ENCODE measurements around the gene NEDD4L. TPM values are rescaled to one million over a fixed set of nuclear protein-coding genes. Genes with fewer than 3 reads are reported as not detected.

Gene NEDD4L
- total and polyA plus RNA-seq, 2 experiments from 2014 or later: 36.2 to 72.3 TPM

- TF ChIP-seq, protein P1, sequence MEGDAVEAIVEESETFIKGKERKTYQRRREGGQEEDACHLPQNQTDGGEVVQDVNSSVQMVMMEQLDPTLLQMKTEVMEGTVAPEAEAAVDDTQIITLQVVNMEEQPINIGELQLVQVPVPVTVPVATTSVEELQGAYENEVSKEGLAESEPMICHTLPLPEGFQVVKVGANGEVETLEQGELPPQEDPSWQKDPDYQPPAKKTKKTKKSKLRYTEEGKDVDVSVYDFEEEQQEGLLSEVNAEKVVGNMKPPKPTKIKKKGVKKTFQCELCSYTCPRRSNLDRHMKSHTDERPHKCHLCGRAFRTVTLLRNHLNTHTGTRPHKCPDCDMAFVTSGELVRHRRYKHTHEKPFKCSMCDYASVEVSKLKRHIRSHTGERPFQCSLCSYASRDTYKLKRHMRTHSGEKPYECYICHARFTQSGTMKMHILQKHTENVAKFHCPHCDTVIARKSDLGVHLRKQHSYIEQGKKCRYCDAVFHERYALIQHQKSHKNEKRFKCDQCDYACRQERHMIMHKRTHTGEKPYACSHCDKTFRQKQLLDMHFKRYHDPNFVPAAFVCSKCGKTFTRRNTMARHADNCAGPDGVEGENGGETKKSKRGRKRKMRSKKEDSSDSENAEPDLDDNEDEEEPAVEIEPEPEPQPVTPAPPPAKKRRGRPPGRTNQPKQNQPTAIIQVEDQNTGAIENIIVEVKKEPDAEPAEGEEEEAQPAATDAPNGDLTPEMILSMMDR (conservative IDR thresholded peaks at IDR 0.05; ENCODE audit: low read depth in 2 of 2): no peak
- no peak for TF ChIP-seq STAT1 (IDR thresholded peaks at IDR 0.05; ENCODE audit: unreplicated experiment)
- no peak for TF ChIP-seq ETS1 (IDR thresholded peaks at IDR 0.05)
- TF ChIP-seq JUNB (IDR thresholded peaks at IDR 0.05; ENCODE audit: unreplicated experiment): no peak
- TF ChIP-seq, protein P2, sequence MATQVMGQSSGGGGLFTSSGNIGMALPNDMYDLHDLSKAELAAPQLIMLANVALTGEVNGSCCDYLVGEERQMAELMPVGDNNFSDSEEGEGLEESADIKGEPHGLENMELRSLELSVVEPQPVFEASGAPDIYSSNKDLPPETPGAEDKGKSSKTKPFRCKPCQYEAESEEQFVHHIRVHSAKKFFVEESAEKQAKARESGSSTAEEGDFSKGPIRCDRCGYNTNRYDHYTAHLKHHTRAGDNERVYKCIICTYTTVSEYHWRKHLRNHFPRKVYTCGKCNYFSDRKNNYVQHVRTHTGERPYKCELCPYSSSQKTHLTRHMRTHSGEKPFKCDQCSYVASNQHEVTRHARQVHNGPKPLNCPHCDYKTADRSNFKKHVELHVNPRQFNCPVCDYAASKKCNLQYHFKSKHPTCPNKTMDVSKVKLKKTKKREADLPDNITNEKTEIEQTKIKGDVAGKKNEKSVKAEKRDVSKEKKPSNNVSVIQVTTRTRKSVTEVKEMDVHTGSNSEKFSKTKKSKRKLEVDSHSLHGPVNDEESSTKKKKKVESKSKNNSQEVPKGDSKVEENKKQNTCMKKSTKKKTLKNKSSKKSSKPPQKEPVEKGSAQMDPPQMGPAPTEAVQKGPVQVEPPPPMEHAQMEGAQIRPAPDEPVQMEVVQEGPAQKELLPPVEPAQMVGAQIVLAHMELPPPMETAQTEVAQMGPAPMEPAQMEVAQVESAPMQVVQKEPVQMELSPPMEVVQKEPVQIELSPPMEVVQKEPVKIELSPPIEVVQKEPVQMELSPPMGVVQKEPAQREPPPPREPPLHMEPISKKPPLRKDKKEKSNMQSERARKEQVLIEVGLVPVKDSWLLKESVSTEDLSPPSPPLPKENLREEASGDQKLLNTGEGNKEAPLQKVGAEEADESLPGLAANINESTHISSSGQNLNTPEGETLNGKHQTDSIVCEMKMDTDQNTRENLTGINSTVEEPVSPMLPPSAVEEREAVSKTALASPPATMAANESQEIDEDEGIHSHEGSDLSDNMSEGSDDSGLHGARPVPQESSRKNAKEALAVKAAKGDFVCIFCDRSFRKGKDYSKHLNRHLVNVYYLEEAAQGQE (IDR thresholded peaks at IDR 0.05; ENCODE audit: unreplicated experiment): no peak
These were observed 182.4 kb downstream of the NEDD4L start (continued) for GRCh38 chr18:58226429-58226828.

GRCh38 chr18:58227361-58227930 lies 183.4 kb downstream of the NEDD4L start:
- H3F3A ChIP-seq (replicated peaks; ENCODE audit: low read depth): no peaks in the 10 kb centered on the region
- peak overlapping the region; percentile 25; the same call in 1 of the 2 replicates for H3K4me2 ChIP-seq
- no peak overlapping the region for H3K27ac Mint-ChIP-seq
- H3K79me2 ChIP-seq (replicated peaks; ENCODE audit: insufficient read depth): peaks cover 94% of the 10 kb centered on the region
- no peak overlapping the region for H2AFZ ChIP-seq
- no peak overlapping the region for H3K4me3 ChIP-seq
- H3K36me3 Mint-ChIP-seq (ENCODE audit: low read depth): no peaks in the 10 kb centered on the region
- no peaks in the 10 kb centered on the region for H3K9me3 Mint-ChIP-seq
- H3K27ac ChIP-seq (ENCODE audit: low read depth): no peak overlapping the region
- peaks cover 79% of the 10 kb centered on the region for H3K4me1 ChIP-seq (ENCODE audit: insufficient read depth)
- ATAC-seq (no peak), DNase-seq (ENCODE audit: low spot score) (no peak)
- no peaks in the 10 kb centered on the region for H3K27me3 ChIP-seq (ENCODE audit: insufficient read depth)
- H3K9me2 ChIP-seq (ENCODE audit: insufficient read depth): no peaks in the 10 kb centered on the region
- H4K20me1 ChIP-seq (replicated peaks; ENCODE audit: insufficient read depth): no peaks in the 10 kb centered on the region
- H3K4me3 Mint-ChIP-seq: no peak overlapping the region
- peaks cover 91% of the 10 kb centered on the region for H3K4me1 Mint-ChIP-seq
- peaks cover 2% of the 10 kb centered on the region for H3K27me3 Mint-ChIP-seq (ENCODE audit: insufficient read depth, low read depth, poor library complexity)
- no peaks in the 10 kb centered on the region for H3K36me3 ChIP-seq (ENCODE audit: insufficient read depth)
- no peak for TF ChIP-seq ZNF462 (CRISPR knock-in tag; IDR thresholded peaks at IDR 0.05)
- TF ChIP-seq EZH2 (IDR thresholded peaks at IDR 0.05; ENCODE audit: low read depth, unreplicated experiment): no peak
- no peak for TF ChIP-seq NANOG (IDR thresholded peaks at IDR 0.05; ENCODE audit: borderline replicate concordance)
- no peak for TF ChIP-seq EZH2phosphoT487 (IDR thresholded peaks at IDR 0.05; ENCODE audit: unreplicated experiment)
- TF ChIP-seq ETS1 (IDR thresholded peaks at IDR 0.05): no peak
- no peak for TF ChIP-seq ZNF331 (CRISPR knock-in tag; IDR thresholded peaks at IDR 0.05; ENCODE audit: low read depth)
- TF ChIP-seq POLR2AphosphoS5 (IDR thresholded peaks at IDR 0.05; ENCODE audit: low read depth): no peak
